Posterior cingulate gyrus (tissue), 11 donors: Measurements from ENCODE around the gene WDR59.
"Not testable (repeated sequence)": the region's sequence is repeated elsewhere in the genome, so short reads cannot be mapped to it uniquely, and the experiment has no call there.

Experiments used
- DNase-seq, 10 donors: peaks; one replicate each; pipeline versions ENCODE4 v3.0.0 to v3.0.0-alpha.2; 2020 to 2021; ENCODE audit warnings: mixed read lengths in 3 of 10
- intact Hi-C: fragments of 100-400 bp; cut with DNase I; formaldehyde crosslinking; loops from one replicate; pipeline ENCODE4 v1.15.1; 2023

Gene WDR59

DNA sequence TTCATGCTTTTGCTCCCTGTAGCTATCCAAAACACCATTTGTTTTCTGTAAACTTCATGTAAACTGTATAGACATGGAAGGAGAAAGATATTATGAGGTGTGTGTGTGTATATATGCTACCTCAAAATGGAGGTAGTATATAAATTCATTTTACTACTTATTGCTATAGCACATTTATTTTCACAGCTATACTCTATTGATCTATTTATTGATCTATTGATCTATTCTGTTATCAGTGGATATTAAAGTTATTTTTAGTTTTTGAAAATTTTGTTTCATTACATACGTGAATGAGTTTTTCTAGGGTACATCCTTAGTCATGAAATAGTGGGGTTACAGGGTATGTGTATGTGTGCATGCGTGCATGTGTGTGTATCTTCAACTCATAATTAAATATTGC lies 29.4 kb upstream of the WDR59 start:
- DNase-seq = no peak
- intact Hi-C loops = no loop called here

DNA sequence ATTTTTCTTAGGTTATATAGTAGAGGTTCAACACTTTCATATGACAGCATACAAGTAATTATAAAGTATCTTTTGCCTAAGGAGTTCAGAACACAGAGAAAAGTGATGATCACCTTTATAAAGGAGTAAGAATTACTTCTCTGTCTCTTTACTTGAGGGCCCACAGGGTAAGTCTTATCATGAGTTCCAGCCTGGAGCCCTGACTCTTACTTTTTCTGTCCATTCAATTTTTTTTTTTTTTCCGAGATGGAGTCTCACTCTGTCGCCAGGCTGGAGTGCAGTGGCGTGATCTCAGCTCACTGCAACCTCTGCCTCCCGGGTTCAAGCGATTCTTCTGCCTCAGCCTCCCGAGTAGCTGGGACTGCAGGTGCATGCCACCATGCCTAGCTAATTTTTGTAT lies 28.2 kb upstream of the WDR59 start:
- not testable (repeated sequence) for DNase-seq

DNA sequence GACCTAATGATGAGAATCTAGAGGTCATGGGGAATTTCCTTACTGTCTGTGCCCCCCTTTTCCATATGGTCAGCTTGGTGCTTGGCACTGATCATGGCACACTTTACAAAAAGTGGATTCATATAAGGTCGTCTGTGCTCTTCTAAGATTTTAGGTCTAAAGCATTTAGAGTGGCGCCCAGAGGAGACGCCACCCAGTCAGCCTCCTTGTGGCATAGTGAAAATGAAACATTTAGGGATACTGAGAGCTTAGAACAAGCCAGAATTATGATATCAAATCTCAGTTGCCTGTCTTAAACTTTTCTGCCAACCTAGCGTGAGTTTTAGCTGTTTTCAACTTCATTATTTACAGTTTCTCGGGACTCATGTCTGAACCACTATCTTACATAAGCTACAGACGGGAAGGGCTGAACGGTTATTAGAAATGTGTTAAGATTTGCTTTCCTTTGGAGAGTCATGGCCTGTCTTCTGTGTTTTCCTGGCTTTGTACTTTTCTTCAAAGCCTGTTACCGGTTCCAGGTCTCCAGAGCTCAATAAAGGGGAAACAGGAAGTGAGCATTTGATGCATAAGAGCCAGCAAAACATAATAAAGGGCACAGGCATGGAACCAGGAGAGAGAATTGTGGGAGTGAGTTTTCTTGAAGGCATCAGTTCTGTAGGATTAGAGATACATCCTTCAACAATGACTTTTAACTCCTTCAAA lies 27.6 kb upstream of the WDR59 start:
- intact Hi-C loops = no loop called here
- DNase-seq = no peak

More for the DNA sequence above, 28.2 kb upstream of the WDR59 start:
- intact Hi-C loops = not testable (repeated sequence)

DNA sequence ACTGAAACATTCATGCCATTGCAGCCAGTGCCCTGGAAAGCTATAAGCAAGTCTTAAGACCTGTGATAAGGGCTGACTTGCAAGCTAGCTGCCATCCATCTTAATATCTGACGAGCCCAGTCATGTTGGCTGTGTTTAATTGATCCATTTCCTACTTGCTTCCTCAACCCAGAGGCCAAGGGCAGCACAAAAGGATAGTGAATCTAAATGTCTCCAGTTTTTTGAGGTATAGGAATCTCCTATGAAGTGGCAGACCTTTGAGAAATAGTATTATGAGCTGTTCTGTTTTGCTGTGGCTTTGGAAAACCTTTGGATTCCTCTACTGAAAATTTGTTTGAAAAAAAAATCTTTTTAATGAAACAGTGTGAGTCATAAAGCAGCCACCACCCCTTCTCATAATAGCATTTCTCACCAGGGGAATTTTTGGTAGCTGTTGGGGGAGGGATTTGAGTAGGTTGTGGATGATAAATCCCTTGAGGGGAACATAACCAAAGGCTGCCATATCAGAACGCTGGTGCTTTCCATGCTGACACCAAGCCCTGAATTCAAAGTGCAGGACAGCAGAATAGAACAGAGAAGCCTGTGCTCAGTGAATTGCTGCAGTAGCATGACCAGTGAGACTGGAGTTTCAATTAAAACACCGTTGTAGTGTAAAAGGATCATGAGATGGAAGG lies 26.8 kb upstream of the WDR59 start:
- intact Hi-C loops = no loop called here
- DNase-seq = peak in 2 of 10 donors; percentile 10 to 50

DNA sequence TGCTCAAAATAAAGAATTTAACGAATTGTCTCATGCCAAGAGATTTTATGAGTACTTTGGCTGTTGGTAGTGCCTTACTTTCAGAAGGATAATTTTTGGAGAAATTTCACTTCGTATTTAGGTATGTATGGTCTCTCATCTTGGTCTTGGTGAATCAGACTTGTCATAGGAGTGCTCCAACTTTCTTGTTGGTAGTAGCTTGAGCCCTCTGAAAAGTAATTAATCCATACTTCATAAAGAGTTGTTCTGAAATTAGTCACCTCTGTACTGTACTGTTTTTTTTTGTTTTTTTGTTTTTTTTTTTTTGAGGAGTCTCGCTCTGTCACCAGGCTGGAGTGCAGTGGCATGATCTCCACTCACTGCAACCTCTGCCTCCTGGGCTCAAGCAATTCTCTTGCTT lies 25.5 kb upstream of the WDR59 start:
- intact Hi-C loops = no loop called here
- DNase-seq = no peak

DNA sequence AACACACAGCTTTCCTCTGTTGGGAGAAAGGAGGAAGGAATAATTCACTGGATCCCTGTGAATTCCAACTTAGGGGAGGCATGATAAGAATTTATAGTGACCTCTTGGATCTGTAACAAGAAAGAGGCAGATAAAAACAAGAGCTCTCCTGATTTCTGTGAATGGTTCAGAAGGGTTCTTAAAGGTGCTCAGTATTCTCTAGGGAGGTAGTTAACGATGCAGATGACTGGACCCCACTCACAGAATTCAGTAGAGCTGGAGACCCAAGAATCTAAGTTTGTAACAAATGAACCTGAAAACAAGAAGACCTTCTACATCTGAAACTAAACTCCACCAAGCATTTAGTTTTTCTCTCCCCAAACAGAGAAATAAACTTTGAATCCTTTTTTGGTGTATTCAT lies 22.5 kb upstream of the WDR59 start:
- intact Hi-C loops = no loop called here
- no peak for DNase-seq

DNA sequence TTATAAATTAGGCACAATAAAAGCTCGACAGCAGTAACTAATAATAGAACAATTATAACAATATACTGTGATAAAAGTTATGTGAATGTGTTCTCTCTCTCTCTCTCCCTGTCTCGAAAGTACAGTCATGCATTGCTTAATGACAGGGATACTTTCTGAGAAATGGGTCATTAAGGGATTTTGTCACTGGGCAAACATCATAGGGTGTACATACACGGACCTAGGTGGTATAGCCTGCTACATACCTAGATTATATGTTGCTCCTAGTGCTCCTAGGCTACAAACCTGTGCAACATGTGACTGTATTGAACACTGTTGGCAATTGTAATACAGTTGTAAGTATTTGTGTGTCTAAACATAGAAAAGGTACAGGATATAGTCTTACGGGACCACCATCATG lies 20.8 kb upstream of the WDR59 start:
- DNase-seq = no peak
- intact Hi-C loops = no loop called here

DNA sequence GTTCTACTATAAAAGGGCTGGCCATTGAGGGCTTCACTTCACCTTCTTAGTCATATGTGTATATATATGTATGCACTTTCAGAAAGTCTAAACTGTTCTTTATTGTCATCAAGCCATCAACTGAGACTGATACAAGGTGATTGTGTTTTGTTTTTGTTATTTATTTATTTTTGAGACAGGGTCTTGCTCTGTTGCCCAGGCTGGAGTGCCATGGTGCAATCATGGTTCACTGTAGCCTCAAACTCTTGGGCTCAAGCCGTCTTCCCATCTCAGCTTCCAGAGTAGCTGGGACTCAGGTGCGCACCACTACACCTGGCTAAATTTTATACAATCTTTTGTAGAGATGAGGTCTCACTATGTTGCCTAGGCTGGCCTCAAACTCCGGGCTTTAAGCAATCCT lies 19.5 kb upstream of the WDR59 start:
- intact Hi-C loops = no loop called here
- DNase-seq = peak in 1 of 10 donors; percentile 30

DNA sequence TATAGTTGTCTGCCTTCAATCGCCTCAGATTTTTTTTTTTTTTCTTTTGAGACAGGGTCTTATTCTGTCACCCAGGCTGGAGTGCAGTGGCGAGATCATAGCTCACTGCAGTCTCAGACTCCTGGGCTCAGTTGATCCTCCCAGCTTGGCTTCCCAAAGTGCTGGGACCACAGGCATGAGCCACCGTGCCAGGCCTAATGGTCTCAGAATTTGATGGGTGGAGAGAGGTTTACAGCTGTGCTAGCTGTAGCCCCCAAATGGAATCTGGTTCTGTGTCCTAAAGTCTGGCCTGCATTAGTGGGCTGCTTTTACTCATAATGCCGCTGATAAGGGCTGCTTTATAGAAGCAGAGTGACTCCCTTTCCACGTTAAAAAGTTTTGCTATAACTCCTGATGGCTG lies 19.0 kb upstream of the WDR59 start:
- intact Hi-C loops = no loop called here
- DNase-seq = no peak

DNA sequence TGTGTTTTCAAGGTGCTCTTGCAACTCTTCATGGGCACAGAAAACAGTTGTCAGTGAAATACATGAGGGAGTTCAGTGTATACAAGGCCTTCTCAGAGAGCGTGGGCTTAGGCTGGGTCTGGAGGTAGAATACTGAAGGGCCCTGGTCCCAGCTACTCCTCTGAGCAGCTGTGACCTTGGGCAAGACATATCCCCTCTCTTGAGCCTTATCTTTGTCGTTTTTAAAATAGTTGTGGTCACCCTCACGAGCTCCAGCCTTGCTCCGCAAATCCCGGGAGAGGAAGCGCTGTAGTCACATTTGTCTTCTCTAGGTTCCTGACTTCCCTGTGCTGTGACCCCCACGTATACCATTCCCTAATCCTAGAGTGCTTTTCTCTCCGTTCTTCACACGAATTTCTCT lies 17.6 kb upstream of the WDR59 start:
- no peak for DNase-seq
- intact Hi-C loops = no loop called here

DNA sequence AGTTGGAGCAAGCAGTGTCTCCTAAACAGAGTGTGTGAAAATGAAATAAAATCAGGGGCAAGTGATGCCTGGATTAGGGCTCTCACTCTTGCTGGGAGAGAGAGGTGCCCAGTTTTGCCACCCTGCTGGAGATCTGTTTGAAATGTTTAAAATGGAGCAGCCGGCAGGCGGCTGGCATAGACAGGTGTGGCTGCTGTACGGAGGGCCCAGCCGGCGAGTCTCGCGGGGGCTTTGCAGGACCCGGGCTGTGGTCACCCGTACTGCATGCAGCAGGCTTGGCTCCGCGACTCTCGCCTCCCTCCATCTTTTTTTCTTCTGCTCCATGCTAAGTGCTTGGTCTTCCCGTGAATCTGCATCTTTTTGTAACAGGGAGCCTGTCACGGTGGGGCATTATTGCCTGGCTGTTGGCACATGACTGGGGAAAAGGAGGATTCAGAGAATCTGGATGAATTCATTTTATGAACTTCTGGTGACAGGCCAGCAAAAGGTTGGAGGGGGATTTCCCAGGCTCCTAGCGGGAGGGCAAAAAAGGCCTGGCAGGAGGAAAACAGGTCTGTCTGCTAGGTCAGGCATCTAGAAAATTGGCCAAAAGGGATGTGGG lies 15.7 kb upstream of the WDR59 start:
- peak in 5 of 10 donors; percentile 16 to 87 (median 20) for DNase-seq
- intact Hi-C loops = no loop called here

DNA sequence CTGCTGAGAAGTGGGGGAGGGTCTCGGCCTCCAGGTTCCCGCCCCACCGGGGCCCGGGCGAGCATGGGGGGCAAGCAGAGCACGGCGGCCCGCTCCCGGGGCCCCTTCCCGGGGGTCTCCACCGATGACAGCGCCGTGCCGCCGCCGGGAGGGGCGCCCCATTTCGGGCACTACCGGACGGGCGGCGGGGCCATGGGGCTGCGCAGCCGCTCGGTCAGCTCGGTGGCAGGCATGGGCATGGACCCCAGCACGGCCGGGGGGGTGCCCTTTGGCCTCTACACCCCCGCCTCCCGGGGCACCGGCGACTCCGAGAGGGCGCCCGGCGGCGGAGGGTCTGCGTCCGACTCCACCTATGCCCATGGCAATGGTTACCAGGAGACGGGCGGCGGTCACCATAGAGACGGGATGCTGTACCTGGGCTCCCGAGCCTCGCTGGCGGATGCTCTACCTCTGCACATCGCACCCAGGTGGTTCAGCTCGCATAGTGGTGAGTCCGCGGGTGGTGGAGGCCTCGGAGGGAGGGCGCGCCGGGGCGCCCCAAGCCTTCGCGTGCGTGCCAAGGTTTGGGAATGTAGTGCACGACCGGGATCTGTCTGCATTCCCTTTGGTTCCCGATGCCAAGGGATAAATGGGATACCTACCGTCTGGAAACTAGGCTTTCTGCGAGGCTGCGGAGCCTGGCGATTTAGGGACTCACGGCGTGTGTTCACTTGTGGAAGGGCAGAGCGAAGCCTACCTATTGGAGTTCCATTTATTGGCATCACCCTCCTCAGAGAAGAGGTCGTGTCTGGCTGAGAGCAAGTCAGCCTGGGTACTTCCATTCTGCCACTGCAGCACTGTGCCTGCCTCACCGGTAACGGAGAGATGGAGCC lies 14.9 kb upstream of the WDR59 start:
- intact Hi-C loops = loop anchor here (10.0 kb wide), 1 partner anchor 295 kb away; the partner anchor contains the start of gene MLKL
- peak in 8 of 10 donors; percentile 28 to 91 (median 38) for DNase-seq

DNA sequence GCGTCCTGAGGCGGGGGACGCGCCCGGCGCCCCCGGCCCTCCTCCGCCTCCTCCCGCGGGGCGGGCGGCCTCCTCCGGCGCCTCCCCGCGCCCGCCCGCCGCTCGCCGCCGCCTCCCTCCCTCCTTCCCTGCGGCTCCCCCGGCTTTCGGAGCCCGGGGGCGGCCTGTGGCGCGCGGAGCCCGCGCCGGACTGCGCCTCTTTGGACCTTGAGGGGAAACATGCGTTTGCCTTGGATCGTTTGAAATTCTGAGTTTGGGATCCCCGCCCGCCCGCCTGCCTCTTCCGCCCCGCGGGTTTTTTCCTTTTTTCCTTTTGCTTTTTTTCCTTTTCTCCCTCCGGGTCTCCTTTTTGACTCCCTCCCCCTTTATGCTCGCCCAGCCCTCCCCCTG lies 14.3 kb upstream of the WDR59 start:
- peak in 6 of 10 donors; percentile 13 to 90 (median 43) for DNase-seq
- intact Hi-C loops = loop anchor here (10.0 kb wide), 1 partner anchor 294 kb away; the partner anchor contains the start of gene MLKL

DNA sequence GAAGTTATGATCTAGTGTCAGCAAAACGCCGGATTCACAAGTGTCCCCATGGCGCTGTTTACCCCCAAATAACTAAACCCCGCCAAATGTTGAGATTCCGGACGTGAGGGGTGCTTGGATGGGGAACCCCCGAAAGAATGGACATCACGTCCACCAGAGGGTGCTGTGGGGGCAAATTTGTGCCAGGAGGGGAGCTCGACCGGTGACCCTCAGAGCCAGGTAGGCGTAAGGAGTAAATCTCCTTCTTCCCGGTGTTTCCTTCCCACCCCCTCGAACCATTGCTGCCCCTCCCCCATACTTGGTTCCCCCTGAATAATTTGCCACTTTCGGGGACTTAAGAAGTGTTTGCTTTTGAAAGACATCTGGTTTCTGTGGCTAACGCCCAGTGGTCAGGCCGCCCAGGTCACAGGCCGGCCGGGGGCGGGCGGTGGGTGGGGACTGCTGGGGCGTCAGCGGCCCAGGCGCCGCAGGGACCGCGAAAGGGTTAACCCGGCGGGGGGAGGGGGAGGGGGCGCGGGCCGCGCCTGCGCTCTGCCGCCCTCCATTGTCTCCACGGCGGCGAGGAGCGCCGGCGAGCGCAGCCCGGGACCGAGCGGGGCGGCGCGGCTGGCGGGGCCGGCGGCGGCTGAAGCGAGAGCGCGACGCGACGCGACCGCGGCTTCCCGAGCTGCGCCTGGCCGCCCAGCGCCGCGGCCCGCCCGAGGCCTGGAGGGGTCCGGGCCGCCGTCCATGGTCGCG lies 13.7 kb upstream of the WDR59 start, which contains the start of gene ZNRF1:
Gene ZNRF1 (plus strand): TSS at position 544 of the 738 bp plus-strand sequence. CDS start 648 bp downstream, outside the sequence.
- DNase-seq = peak; percentile 64 to 94 (median 74)
- intact Hi-C loops = loop anchor here (1.0 to 10.0 kb wide), 3 partner anchors 113 to 294 kb away; partner anchors contain the start of genes MLKL and ZFP1

DNA sequence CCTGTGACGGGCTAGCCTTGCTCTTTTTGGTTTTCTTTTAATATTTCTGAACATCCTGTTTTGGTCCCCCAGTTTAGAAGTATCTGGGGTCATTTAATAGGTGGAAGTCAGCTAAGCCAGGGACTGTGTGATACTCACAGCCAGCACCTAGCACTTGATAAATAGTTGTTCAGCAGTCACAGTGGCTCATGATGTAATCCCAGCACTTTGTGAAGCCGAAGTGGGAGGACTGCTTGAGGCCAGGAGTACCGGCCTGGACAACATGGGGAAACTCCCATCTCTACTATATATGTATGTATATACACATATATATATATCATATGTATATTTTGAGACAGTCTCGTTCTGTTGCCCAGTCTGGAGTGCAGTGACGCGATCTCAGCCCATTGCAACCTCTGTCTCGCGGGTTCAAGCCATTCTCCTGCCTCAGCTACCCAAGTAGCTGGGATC lies 12.1 kb upstream of the WDR59 start:
- intact Hi-C loops = loop anchor here (10.0 kb wide), 1 partner anchor 292 kb away; the partner anchor contains the start of gene MLKL
- peak in 1 of 10 donors; percentile 50 for DNase-seq

DNA sequence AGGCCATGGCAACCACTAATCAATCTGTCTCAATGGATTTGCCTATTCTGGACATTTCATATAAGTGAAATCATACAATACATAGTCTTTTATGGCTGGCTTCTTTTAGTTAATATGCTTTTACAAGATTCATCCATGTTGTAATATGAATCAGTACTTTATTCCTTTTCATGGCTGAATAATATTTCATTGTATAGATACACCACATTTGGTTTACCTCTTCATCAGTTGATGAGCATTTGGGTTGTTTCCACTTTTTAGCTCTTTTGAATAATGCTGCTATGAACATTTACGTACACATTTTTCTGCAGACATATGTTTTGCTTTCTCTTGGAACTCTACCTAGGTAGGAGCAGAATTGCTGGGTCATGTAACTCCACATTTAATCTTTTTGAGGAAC lies 11.1 kb upstream of the WDR59 start:
- intact Hi-C loops = loop anchor here (10.0 kb wide), 1 partner anchor 291 kb away; the partner anchor contains the start of gene MLKL
- DNase-seq = no peak

DNA sequence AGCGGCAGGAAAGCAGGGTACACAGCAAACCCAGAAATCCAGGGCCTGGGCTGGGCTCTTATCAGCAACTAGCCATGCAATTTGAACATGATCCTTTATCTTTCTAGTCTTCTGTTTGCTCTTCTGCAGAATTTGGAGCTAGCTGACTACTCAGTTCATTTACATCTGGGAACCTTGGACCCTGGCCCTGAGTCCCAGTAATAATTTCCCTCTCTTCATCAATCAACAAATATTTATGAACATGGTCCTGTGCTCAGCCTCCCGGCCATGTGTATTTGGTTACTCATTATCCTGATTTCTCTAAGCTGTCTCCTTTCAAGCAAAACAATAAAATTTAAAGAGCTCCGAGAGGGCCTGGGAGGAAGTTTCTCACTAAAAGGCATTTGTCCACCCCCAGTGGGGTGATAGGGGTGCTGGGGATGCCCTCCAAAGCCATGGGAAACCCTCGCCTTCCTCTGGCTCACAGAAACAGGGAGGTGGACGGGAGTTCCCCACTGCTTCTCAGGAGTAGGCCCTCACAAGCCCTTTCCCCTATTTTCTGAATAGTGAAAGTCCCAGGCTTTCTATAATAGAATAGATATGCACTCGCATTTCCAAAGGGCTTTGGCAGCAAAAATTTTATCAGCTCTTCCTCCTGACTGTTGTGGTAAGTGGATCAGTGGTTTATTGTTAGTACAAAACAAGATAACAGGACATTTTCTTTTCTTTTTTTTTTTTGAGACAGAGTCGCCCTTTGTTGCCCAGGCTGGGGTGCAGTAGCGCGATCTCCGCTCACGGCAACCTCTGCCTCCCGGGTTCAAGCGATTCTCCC lies 6.9 kb upstream of the WDR59 start:
- no peak for DNase-seq
- intact Hi-C loops = loop anchor here (10.0 kb wide), 1 partner anchor 287 kb away; the partner anchor contains the start of gene MLKL

DNA sequence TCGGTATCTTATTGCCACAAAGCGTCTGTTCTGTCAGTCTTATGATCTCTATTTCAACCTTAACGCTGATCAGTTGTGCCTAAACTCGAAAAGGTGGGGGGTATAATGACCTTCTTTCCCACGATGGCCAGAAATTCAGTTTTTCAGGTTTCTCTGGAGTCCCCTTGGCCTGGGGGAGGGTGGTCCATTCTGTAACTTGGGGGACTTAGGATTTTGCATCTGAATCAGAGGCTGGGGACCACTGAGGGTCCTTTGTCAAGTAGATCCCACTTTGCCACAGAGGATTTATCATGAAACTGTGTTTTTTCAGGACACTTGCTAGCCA lies 6.3 kb upstream of the WDR59 start:
- no peak for DNase-seq
- intact Hi-C loops = loop anchor here (10.0 kb wide), 1 partner anchor 286 kb away; the partner anchor contains the start of gene MLKL

DNA sequence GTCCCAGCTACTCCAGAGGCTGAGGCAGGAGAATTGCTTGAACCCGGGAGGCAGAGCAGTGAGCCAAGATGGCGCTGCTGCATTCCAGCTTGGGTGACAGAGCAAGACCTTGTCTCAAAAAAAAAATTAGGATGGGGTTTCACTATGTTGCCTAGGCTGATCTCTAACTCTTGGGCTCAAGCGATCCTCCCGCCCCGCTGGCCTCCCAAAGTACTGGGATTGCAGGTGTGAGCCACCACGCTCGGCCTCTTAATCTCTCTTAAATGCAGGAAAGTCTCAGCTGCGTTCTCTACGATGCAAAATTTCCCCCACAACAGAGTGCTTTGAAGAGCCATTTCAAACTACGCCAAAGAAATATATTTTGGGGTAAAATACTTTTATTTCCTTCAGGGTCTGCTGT lies 5.9 kb upstream of the WDR59 start:
- intact Hi-C loops = loop anchor here (10.0 kb wide), 1 partner anchor 286 kb away; the partner anchor contains the start of gene MLKL
- no peak for DNase-seq
